K562 (cell line): ENCODE results near the gene CSNK1A1.

Experiments used
- CTCF ChIP-seq, 3 experiments: IDR thresholded peaks in 2 of 3; conservative IDR thresholded peaks in 1 of 3; 2 replicates each; pipeline ENCODE4 v1.5.1; 2011 to 2012; ENCODE audit warnings: low read length in 3 of 3, mild to moderate bottlenecking in 3 of 3, control low read depth in 2 of 3, improper control_type of control experiment in 1 of 3, inconsistent platforms in 1 of 3, low read depth in 1 of 3, mixed read lengths in 1 of 3, moderate library complexity in 1 of 3; ENCODE audit not compliant: insufficient read depth in 2 of 3
- HDAC2 ChIP-seq: fragments of 450-650 bp; IDR thresholded peaks from 2 replicates; pipeline ENCODE4 v1.6.1; 2016; ENCODE audit warnings: mild to moderate bottlenecking
- SIN3A ChIP-seq, 2 experiments: fragments of 150-350 bp in 1 of 2; IDR thresholded peaks; 2 replicates each; pipeline ENCODE4 v1.6.1; 2011 to 2016; ENCODE audit warnings: borderline replicate concordance in 2 of 2, low read depth in 2 of 2, low read length in 2 of 2, mild to moderate bottlenecking in 2 of 2, moderate library complexity in 2 of 2; ENCODE audit not compliant: control insufficient read depth in 1 of 2

GRCh38 chr5:149472399-149472798 is 78.8 kb downstream of the CSNK1A1 start:
- no peak for TF ChIP-seq SIN3A (IDR thresholded peaks at IDR 0.05; ENCODE audit: borderline replicate concordance in 2 of 2, control insufficient read depth in 1 of 2, low read depth in 2 of 2, low read length in 2 of 2)
- no peak for TF ChIP-seq HDAC2
- TF ChIP-seq CTCF (IDR thresholded peaks at IDR 0.05 in 2 of 3, conservative IDR thresholded peaks at IDR 0.05 in 1 of 3; ENCODE audit: insufficient read depth in 2 of 3, low read depth in 1 of 3, low read length in 3 of 3) = no peak
